B cell (primary cell): ENCODE measurements around the gene ITGB4. TPM values are rescaled to one million over a fixed set of nuclear protein-coding genes. Genes with fewer than 3 reads are reported as not detected.

Source experiments
- ATAC-seq: fragments of 200-7000 bp; cut with Tn5 transposase; one replicate; pipeline ENCODE4 v1.10.0; 2021; ENCODE audit warnings: low read depth, mild to moderate bottlenecking, moderate number of reproducible peaks, moderate library complexity
- CTCF ChIA-PET: fragments of 350-600 bp; sonication (Branson Sonifier 250); formaldehyde crosslinking; loops from one replicate; lab custom pipeline; 2021; ENCODE audit warnings: antibody characterized with exemption, inconsistent platforms; lab: Charles Lee
- POLR2A ChIA-PET: fragments of 350-600 bp; sonication (Branson Sonifier 250); formaldehyde crosslinking; loops from one replicate; lab custom pipeline; 2021; ENCODE audit warnings: antibody characterized with exemption; lab: Charles Lee
- DNase-seq: peaks from one replicate; pipeline ENCODE4 v3.0.0; 2013
- H2AFZ ChIP-seq: 2 replicates; pipeline ENCODE4 v1.6.1; 2012; ENCODE audit warnings: mild to moderate bottlenecking, low read depth, low read length; ENCODE audit not compliant: insufficient read depth, poor library complexity, severe bottlenecking
- H3K27ac ChIP-seq, 2 donors: 1 replicate in 1 of 2; 2 replicates in 1 of 2; pipeline ENCODE4 v1.5.1; 2012 to 2013; ENCODE audit warnings: low read length in 2 of 2, mild to moderate bottlenecking in 2 of 2, moderate library complexity in 1 of 2
- H3K27me3 ChIP-seq, 4 experiments: fragments of 200-600 bp in 1 of 4; sonication (generic) in 1 of 4; replicated peaks in 1 of 4; 1 replicate in 2 of 4; 2 replicates in 2 of 4; pipeline versions ENCODE4 v1.6.1 to v1.7.0; 2013 to 2016; ENCODE audit warnings: low read length in 3 of 4, mild to moderate bottlenecking in 2 of 4, mixed read lengths in 1 of 4, moderate library complexity in 1 of 4; ENCODE audit not compliant: insufficient read depth in 4 of 4, control insufficient read depth in 3 of 4; ENCODE audit errors: control extremely low read depth in 1 of 4
- H3K36me3 ChIP-seq, 2 experiments: replicated peaks in 1 of 2; 1 replicate in 1 of 2; 2 replicates in 1 of 2; pipeline versions ENCODE4 v1.6.1 to v1.7.1; 2013; ENCODE audit warnings: low read length in 1 of 2; ENCODE audit not compliant: insufficient read depth in 2 of 2, control insufficient read depth in 1 of 2; ENCODE audit errors: control extremely low read depth in 1 of 2, extremely low read depth in 1 of 2
- H3K4me1 ChIP-seq, 2 donors: fragments of 200-600 bp in 1 of 2; sonication (generic) in 1 of 2; 1 replicate in 1 of 2; 2 replicates in 1 of 2; pipeline versions ENCODE4 v1.5.1 to v1.6.1; 2013 to 2017; ENCODE audit warnings: low read length in 2 of 2; ENCODE audit not compliant: control insufficient read depth in 2 of 2, insufficient read depth in 2 of 2
- H3K4me2 ChIP-seq: replicated peaks from 2 replicates; pipeline ENCODE3; 2012; ENCODE audit warnings: mild to moderate bottlenecking, low read depth, low read length; ENCODE audit not compliant: poor library complexity, severe bottlenecking
- H3K4me3 ChIP-seq, 5 experiments: fragments of 200-600 bp in 1 of 5; sonication (generic) in 1 of 5; 1 replicate in 3 of 5; 2 replicates in 2 of 5; pipeline versions ENCODE4 v1.5.1 to v1.7.0; 2011 to 2016; ENCODE audit warnings: low read length in 4 of 5, mild to moderate bottlenecking in 4 of 5, low read depth in 2 of 5, control low read depth in 1 of 5, moderate library complexity in 1 of 5; ENCODE audit not compliant: insufficient read depth in 1 of 5; ENCODE audit errors: control extremely low read depth in 1 of 5, extremely low read depth in 1 of 5
- H3K79me2 ChIP-seq: fragments of 200-600 bp; sonication (generic); one replicate; pipeline ENCODE4 v1.6.0; 2016; ENCODE audit warnings: low read length; ENCODE audit not compliant: control insufficient read depth, insufficient read depth
- H3K9ac ChIP-seq: fragments of 200-600 bp; sonication (generic); 2 replicates; pipeline ENCODE4 v1.6.1; 2017; ENCODE audit warnings: mild to moderate bottlenecking, low read length, moderate library complexity
- H3K9me3 ChIP-seq, 3 donors: one replicate each; pipeline versions ENCODE4 v1.6.1 to v1.7.1; 2013; ENCODE audit warnings: low read length in 2 of 3; ENCODE audit not compliant: control insufficient read depth in 2 of 3, insufficient read depth in 1 of 3; ENCODE audit errors: control extremely low read depth in 1 of 3
- H4K20me1 ChIP-seq: 2 replicates; pipeline ENCODE4 v1.6.0; 2012; ENCODE audit warnings: mild to moderate bottlenecking, low read length; ENCODE audit not compliant: insufficient read depth, control insufficient read depth, poor library complexity, severe bottlenecking
- H3K27ac Mint-ChIP-seq: one replicate; pipeline ENCODE4 v1.8.0; 2021; ENCODE audit warnings: mixed read lengths
- H3K27me3 Mint-ChIP-seq: one replicate; pipeline ENCODE4 v1.8.0; 2021; ENCODE audit warnings: mixed read lengths
- H3K4me1 Mint-ChIP-seq: one replicate; pipeline ENCODE4 v1.8.0; 2021; ENCODE audit warnings: mixed read lengths
- H3K4me3 Mint-ChIP-seq: one replicate; pipeline ENCODE4 v1.8.0; 2021; ENCODE audit warnings: mixed read lengths
- H3K9me3 Mint-ChIP-seq: one replicate; pipeline ENCODE4 v1.8.0; 2022; ENCODE audit warnings: mixed read lengths; ENCODE audit not compliant: insufficient read depth
- EZH2 ChIP-seq: IDR thresholded peaks from 2 replicates; pipeline ENCODE4 v1.6.1; 2012; ENCODE audit warnings: borderline replicate concordance, low read depth, mild to moderate bottlenecking, moderate library complexity, low read length; ENCODE audit not compliant: insufficient read depth, poor library complexity, severe bottlenecking
- WGBS: methylation state at CpG from one replicate; pipeline ENCODE4 v1.1.5; 2013; ENCODE audit warnings: missing lambda C conversion rate; ENCODE audit not compliant: insufficient coverage; 5-methylcytosine and 5-hydroxymethylcytosine counted together
- intact Hi-C: fragments of 100-400 bp; cut with micrococcal nuclease; formaldehyde crosslinking; loops from one replicate; pipeline ENCODE4 v1.10.0; 2022
- polyA plus RNA-seq: library from polyadenylated mRNA; depleted of rRNA; stranded (reverse); fragments of >200 nt; gene quantifications from 2 replicates; pipeline ENCODE4 v1.2.3, GENCODE V29; 2012
- total RNA-seq, 2 donors: library from RNA; stranded (reverse); fragments of 120-200 nt in 1 of 2; gene quantifications; 1 replicate in 1 of 2; 2 replicates in 1 of 2; pipeline versions ENCODE4 v1.2.3 to v1.2.4, GENCODE V29; 2013 to 2022
- TF ChIP-seq, protein P1 (sequence below): fragments of 200-600 bp; IDR thresholded peaks from one replicate; pipeline ENCODE4 v1.8.0; 2022; ENCODE audit warnings: antibody characterized with exemption, mild to moderate bottlenecking

ITGB4 gene
- total and polyA plus RNA-seq, 2 donors (not counting 1 experiment from before 2014, with no cell fraction given): 0.12 to 0.81 TPM

DNA sequence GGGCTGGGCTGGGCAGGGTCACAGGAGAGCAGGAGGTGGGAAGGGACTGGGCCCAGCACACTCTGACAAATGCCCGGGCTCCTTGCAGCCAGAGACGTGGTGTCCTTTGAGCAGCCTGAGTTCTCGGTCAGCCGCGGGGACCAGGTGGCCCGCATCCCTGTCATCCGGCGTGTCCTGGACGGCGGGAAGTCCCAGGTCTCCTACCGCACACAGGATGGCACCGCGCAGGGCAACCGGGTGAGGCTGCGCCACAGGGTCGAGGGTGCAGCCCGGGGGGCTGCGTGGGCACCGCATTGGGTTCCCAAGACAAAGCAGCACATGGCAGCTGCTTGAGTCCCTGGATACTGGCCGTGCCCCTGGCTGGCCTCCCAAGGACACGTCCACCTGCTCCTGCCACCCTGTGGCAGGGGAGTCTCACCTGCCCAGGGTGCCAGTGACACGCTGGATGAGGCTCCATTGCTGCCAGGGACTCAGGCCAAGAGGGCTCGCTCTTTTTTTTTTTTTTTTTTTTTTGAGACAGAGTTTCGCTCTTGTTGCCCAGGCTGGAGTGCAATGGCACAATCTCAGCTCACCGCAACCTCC is 22.5 kb downstream of the ITGB4 start:
- no peaks in the 10 kb centered on the region for H3K9me3 ChIP-seq
- no peak overlapping the region for H3K27ac ChIP-seq
- Mint-ChIP-seq H3K27ac (no peak overlapping the region), H3K27me3 (no peaks in the 10 kb centered on the region), H3K4me1 (peaks cover 3% of the 10 kb centered on the region), H3K4me3 (no peak overlapping the region), H3K9me3 (no peaks in the 10 kb centered on the region)
- H3K79me2 ChIP-seq: no peaks in the 10 kb centered on the region
- no peaks in the 10 kb centered on the region for H3K36me3 ChIP-seq
- H2AFZ ChIP-seq: no peak overlapping the region
- ATAC-seq (no peak), DNase-seq (no peak)
- peaks cover 0 to 6% of the 10 kb centered on the region in 2 donors for H3K4me1 ChIP-seq
- H3K27me3 ChIP-seq: no peaks in the 10 kb centered on the region
- 96% methylated on average over 23 of the region's 25 CpGs for WGBS
- H3K4me3 ChIP-seq: no peak overlapping the region
- CTCF ChIA-PET: interaction anchor here (0.7 to 8.2 kb wide), 3 partner anchors 69 to 194 kb away, joined by 3 to 389 read pairs (median 144); partner anchors contain the start of gene SMIM5
- no peaks in the 10 kb centered on the region for H4K20me1 ChIP-seq
- no peak overlapping the region for H3K9ac ChIP-seq
- intact Hi-C loops: no loop called here
- POLR2A ChIA-PET: interaction anchor here (0.7 kb wide), 1 partner anchor 166 kb away, joined by 4 read pairs; no protein-coding TSS in a partner anchor
- TF ChIP-seq, protein P1, sequence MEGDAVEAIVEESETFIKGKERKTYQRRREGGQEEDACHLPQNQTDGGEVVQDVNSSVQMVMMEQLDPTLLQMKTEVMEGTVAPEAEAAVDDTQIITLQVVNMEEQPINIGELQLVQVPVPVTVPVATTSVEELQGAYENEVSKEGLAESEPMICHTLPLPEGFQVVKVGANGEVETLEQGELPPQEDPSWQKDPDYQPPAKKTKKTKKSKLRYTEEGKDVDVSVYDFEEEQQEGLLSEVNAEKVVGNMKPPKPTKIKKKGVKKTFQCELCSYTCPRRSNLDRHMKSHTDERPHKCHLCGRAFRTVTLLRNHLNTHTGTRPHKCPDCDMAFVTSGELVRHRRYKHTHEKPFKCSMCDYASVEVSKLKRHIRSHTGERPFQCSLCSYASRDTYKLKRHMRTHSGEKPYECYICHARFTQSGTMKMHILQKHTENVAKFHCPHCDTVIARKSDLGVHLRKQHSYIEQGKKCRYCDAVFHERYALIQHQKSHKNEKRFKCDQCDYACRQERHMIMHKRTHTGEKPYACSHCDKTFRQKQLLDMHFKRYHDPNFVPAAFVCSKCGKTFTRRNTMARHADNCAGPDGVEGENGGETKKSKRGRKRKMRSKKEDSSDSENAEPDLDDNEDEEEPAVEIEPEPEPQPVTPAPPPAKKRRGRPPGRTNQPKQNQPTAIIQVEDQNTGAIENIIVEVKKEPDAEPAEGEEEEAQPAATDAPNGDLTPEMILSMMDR: no peak
- no peak for TF ChIP-seq EZH2
- no peak overlapping the region for H3K4me2 ChIP-seq

DNA sequence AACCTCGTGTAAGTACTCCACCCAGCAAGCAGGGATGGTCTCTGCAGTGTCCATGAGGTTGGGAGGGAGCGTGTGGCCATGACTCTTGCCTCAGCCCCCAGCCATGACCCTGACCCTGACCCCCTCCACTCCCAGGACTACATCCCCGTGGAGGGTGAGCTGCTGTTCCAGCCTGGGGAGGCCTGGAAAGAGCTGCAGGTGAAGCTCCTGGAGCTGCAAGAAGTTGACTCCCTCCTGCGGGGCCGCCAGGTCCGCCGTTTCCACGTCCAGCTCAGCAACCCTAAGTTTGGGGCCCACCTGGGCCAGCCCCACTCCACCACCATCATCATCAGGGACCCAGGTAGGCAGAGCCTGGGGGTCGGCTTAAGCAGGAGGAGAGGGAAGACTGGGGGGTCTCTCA is 27.4 kb downstream of the ITGB4 start:
- H3K9me3 Mint-ChIP-seq: no peaks in the 10 kb centered on the region

More for the DNA sequence above, 27.4 kb downstream of the ITGB4 start:
- Mint-ChIP-seq H3K27me3 (peaks cover 4% of the 10 kb centered on the region), H3K27ac (no peak overlapping the region), H3K4me1 (peaks cover 15% of the 10 kb centered on the region), H3K4me3 (no peak overlapping the region)
- Histone ChIP-seq H3K27me3 (no peaks in the 10 kb centered on the region), H3K9ac (no peak overlapping the region), H3K4me1 (peaks cover 4 to 26% of the 10 kb centered on the region in 2 donors), H2AFZ (no peak overlapping the region), H3K9me3 (no peaks in the 10 kb centered on the region), H3K4me2 (no peak overlapping the region), H3K79me2 (no peaks in the 10 kb centered on the region), H3K27ac (no peak overlapping the region), H3K36me3 (no peaks in the 10 kb centered on the region), H4K20me1 (no peaks in the 10 kb centered on the region), H3K4me3 (no peak overlapping the region)
- DNase-seq (no peak), ATAC-seq (no peak)
- ChIA-PET CTCF (interaction anchor here (0.5 to 8.2 kb wide), 43 partner anchors 10 to 863 kb away, joined by 3 to 389 read pairs (median 5); partner anchors contain the start of genes FBF1, GALK1, ITGB4 and MIF4GD), POLR2A (interaction anchor here (1.1 kb wide), 1 partner anchor 252 kb away, joined by 7 read pairs; the partner anchor contains the start of gene CDK3)
- TF ChIP-seq, protein P1: no peak
- no peak for TF ChIP-seq EZH2
- intact Hi-C loops: loop anchor here (1.0 kb wide), 4 partner anchors 73 to 159 kb away; partner anchors contain the start of gene SMIM5
- WGBS: 100% methylated on average over 5 of the region's 9 CpGs
